Psoas muscle (tissue), 8 donors: ENCODE measurements around the gene LRRC45. TPM values are rescaled to one million over a fixed set of nuclear protein-coding genes. Genes with fewer than 3 reads are reported as not detected.
A peak's percentile ranks its signal among the peaks of the same experiment; 100 is the strongest.

Experiments
- ATAC-seq, 4 donors: fragments of 200-7000 bp; cut with Tn5 transposase; one replicate each; pipeline ENCODE4 v1.9.1; 2020; ENCODE audit warnings: moderate library complexity in 3 of 4, mild to moderate bottlenecking in 2 of 4
- DNase-seq, 2 donors: peaks; one replicate each; pipeline ENCODE4 v3.0.0-alpha.2; 2020
- H3K27ac ChIP-seq: fragments of 200-600 bp; one replicate; pipeline ENCODE4 v1.8.0; 2022
- H3K27me3 ChIP-seq, 3 donors: fragments of 200-600 bp in 1 of 3; one replicate each; pipeline versions ENCODE4 v1.6.1 to v1.8.0; 2013 to 2022; ENCODE audit warnings: low read length in 2 of 3, mild to moderate bottlenecking in 2 of 3, moderate library complexity in 1 of 3; ENCODE audit not compliant: insufficient read depth in 3 of 3
- H3K36me3 ChIP-seq, 2 donors: fragments of 200-600 bp in 1 of 2; one replicate each; pipeline versions ENCODE4 v1.6.1 to v1.8.0; 2013 to 2022; ENCODE audit warnings: low read depth in 1 of 2, mild to moderate bottlenecking in 1 of 2, moderate library complexity in 1 of 2; ENCODE audit not compliant: insufficient read depth in 1 of 2
- H3K4me1 ChIP-seq: fragments of 200-600 bp; one replicate; pipeline ENCODE4 v1.8.0; 2022
- H3K4me3 ChIP-seq: fragments of 200-600 bp; one replicate; pipeline ENCODE4 v1.8.0; 2022; ENCODE audit warnings: mild to moderate bottlenecking
- H3K9me3 ChIP-seq: fragments of 200-600 bp; one replicate; pipeline ENCODE4 v1.8.0; 2022
- CTCF ChIP-seq: fragments of 200-600 bp; IDR thresholded peaks from one replicate; pipeline ENCODE4 v1.8.0; 2022; ENCODE audit warnings: antibody characterized with exemption
- WGBS, 3 donors: extraction: QIAGEN DNeasy Blood & Tissue Kit; methylation state at CpG; one replicate each; pipeline versions ENCODE4 v1.1.6 to v1.1.7; 2013; 5-methylcytosine and 5-hydroxymethylcytosine counted together
- intact Hi-C, 2 donors: fragments of 100-400 bp; cut with DNase I; formaldehyde crosslinking; loops; one replicate each; pipeline versions ENCODE4 v1.11.0 to v1.14.2; 2022
- polyA plus RNA-seq, 3 donors: library from polyadenylated mRNA; stranded (reverse); fragments of 200-250 nt; gene quantifications; one replicate each; pipeline ENCODE4 v1.2.3, GENCODE V29; 2013
- total RNA-seq, 4 donors: library from RNA; stranded (reverse); fragmentation: NEBNext Ultra II Directional in 2 of 4; extraction: Animal tissue kit (Norgen Biotek cat#: 25700) in 2 of 4; gene quantifications; one replicate each; pipeline versions ENCODE4 v1.2.1 to v1.2.4, GENCODE V29; 2021 to 2023
- donor health status: healthy with polysubstance abuse.
- donor health status: DM: no; HTN: no; CAD: no; lungs with moderate emphysema.
- donor health status: Bipolar disorder and iron deficiency.
- donor health status: healthy.
- donor health status: DM: yes; HTN: yes; CAD: no.
- donor health status: DM: no; HTN: no; CAD: no.
- donor health status: DM: no; HTN: no; CAD: no.
- donor health status: DM: yes; HTN: yes; CAD: no.

Gene LRRC45
- total and polyA plus RNA-seq, 7 donors, result 1.4 to 7.1 (median 3.0) TPM

GRCh38 chr17:82062984-82063368 lies 39.9 kb downstream of the LRRC45 start:
- TF ChIP-seq CTCF, result no peak
- Histone ChIP-seq H3K4me1 (peaks cover 9% of the 10 kb centered on the region), H3K27ac (no peak overlapping the region), H3K9me3 (no peaks in the 10 kb centered on the region), H3K36me3 (peaks cover 10 to 62% of the 10 kb centered on the region in 2 donors), H3K4me3 (no peak overlapping the region), H3K27me3 (no peaks in the 10 kb centered on the region)
- peak; percentile 12 to 42 for DNase-seq
- 86 to 100% (median 90%) methylated on average over 4 to 9 of the region's 9 CpGs for WGBS, 3 donors
- ATAC-seq, result no peak
- intact Hi-C loops, result no loop called here

GRCh38 chr17:82063424-82064415 lies 40.6 kb downstream of the LRRC45 start:
- peak overlapping the region; percentile 98 for H3K4me3 ChIP-seq
- no peak for TF ChIP-seq CTCF
- H3K36me3 ChIP-seq, result peaks cover 10 to 55% of the 10 kb centered on the region in 2 donors
- H3K27ac ChIP-seq, result no peak overlapping the region
- DNase-seq (peak in 1 of 2 donors; percentile 46), ATAC-seq (no peak)
- intact Hi-C loops, result no loop called here
- H3K27me3 ChIP-seq, result no peaks in the 10 kb centered on the region
- H3K9me3 ChIP-seq, result no peaks in the 10 kb centered on the region
- WGBS, 3 donors, result 70 to 75% (median 74%) methylated on average over 20 of the region's 20 CpGs
- H3K4me1 ChIP-seq, result peaks cover 9% of the 10 kb centered on the region

- TF ChIP-seq CTCF, result no peak
- WGBS, 3 donors, result 25 to 33% (median 29%) methylated on average over 35 to 36 of the region's 36 CpGs
- H3K36me3 ChIP-seq, result peaks cover 10 to 46% of the 10 kb centered on the region in 2 donors
- DNase-seq (peak; percentile 10 to 58), ATAC-seq (no peak)
- no peaks in the 10 kb centered on the region for H3K27me3 ChIP-seq
- no peaks in the 10 kb centered on the region for H3K9me3 ChIP-seq
- H3K4me3 ChIP-seq, result peak overlapping the region; percentile 98
- H3K4me1 ChIP-seq, result peaks cover 9% of the 10 kb centered on the region
- intact Hi-C loops, result loop anchor here in 1 of 2 donors (1.0 kb wide), 1 partner anchor 11 kb away; no protein-coding TSS in a partner anchor
- H3K27ac ChIP-seq, result peak overlapping the region; percentile 82
Observed at GRCh38 chr17:82064433-82065192, 41.5 kb downstream of the LRRC45 start.

- Histone ChIP-seq H3K4me1 (peaks cover 9% of the 10 kb centered on the region), H3K27me3 (no peaks in the 10 kb centered on the region), H3K36me3 (peaks cover 10 to 40% of the 10 kb centered on the region in 2 donors), H3K4me3 (peak overlapping the region; percentile 98), H3K27ac (peak overlapping the region; percentile 82), H3K9me3 (no peaks in the 10 kb centered on the region)
- ATAC-seq, result peak; percentile 8 to 23 (median 14)
- TF ChIP-seq CTCF, result no peak
- intact Hi-C loops, result loop anchor here in 1 of 2 donors (1.0 kb wide), 1 partner anchor 12 kb away; no protein-coding TSS in a partner anchor
- 0 to 1% (median 1%) methylated on average over 14 to 47 of the region's 47 CpGs for WGBS, 3 donors
- DNase-seq, result peak in 1 of 2 donors; percentile 62
Observed at GRCh38 chr17:82065193-82065637, 42.1 kb downstream of the LRRC45 start.
